WERI-Rb-1 (cell line): ENCODE results near the gene EYS.

ENCODE experiments used
- DNase-seq: peaks from one replicate; pipeline ENCODE4 v3.0.0-alpha.2; 2020
- H3K27ac ChIP-seq: fragments of 250-450 bp; sonication (Bioruptor Pico); 2 replicates; pipeline ENCODE4 v1.5.1; 2020; ENCODE audit warnings: mild to moderate bottlenecking, moderate library complexity
- H3K27me3 ChIP-seq: fragments of 250-450 bp; sonication (Bioruptor Pico); 2 replicates; pipeline ENCODE4 v1.5.1; 2021; ENCODE audit warnings: mild to moderate bottlenecking, low read depth, moderate library complexity; ENCODE audit not compliant: insufficient read depth, severe bottlenecking
- H3K36me3 ChIP-seq: fragments of 250-450 bp; sonication (Bioruptor Pico); 2 replicates; pipeline ENCODE4 v1.5.1; 2020; ENCODE audit warnings: mild to moderate bottlenecking, moderate library complexity
- H3K4me3 ChIP-seq: 2 replicates; pipeline ENCODE4 v1.5.1; 2011; ENCODE audit warnings: low read depth, mild to moderate bottlenecking, control low read depth, low read length
- H3K9me3 ChIP-seq: fragments of 250-450 bp; sonication (Bioruptor Pico); 2 replicates; pipeline ENCODE4 v1.5.1; 2021; ENCODE audit warnings: mild to moderate bottlenecking, moderate library complexity; ENCODE audit not compliant: severe bottlenecking
- CTCF ChIP-seq: IDR thresholded peaks from 2 replicates; pipeline ENCODE4 v1.5.1; 2011; ENCODE audit warnings: low read depth, mild to moderate bottlenecking, control low read depth, inconsistent platforms, low read length

EYS gene

GRCh38 chr6:64256483-64256882 lies 1450.5 kb downstream of the EYS start:
- no peaks in the 10 kb centered on the region for H3K36me3 ChIP-seq
- no peak overlapping the region for H3K4me3 ChIP-seq
- no peaks in the 10 kb centered on the region for H3K9me3 ChIP-seq
- no peaks in the 10 kb centered on the region for H3K27me3 ChIP-seq
- no peak overlapping the region for H3K27ac ChIP-seq
- TF ChIP-seq CTCF, result no peak
- DNase-seq, result no peak

- Histone ChIP-seq H3K27ac (no peak overlapping the region), H3K27me3 (no peaks in the 10 kb centered on the region), H3K9me3 (no peaks in the 10 kb centered on the region), H3K4me3 (no peak overlapping the region), H3K36me3 (no peaks in the 10 kb centered on the region)
- no peak for DNase-seq
- TF ChIP-seq CTCF, result no peak
Measured at GRCh38 chr6:64255000-64255399, 1452.0 kb downstream of the EYS start.

- TF ChIP-seq CTCF, result no peak
- no peaks in the 10 kb centered on the region for H3K27me3 ChIP-seq
- no peak overlapping the region for H3K4me3 ChIP-seq
- no peaks in the 10 kb centered on the region for H3K9me3 ChIP-seq
- H3K36me3 ChIP-seq, result no peaks in the 10 kb centered on the region
- no peak overlapping the region for H3K27ac ChIP-seq
- DNase-seq, result no peak
Measured at GRCh38 chr6:64254558-64254957, 1452.5 kb downstream of the EYS start.

GRCh38 chr6:64252256-64252655 lies 1454.8 kb downstream of the EYS start:
- Histone ChIP-seq H3K27me3 (no peaks in the 10 kb centered on the region), H3K36me3 (no peaks in the 10 kb centered on the region), H3K4me3 (no peak overlapping the region), H3K9me3 (no peaks in the 10 kb centered on the region), H3K27ac (no peak overlapping the region)
- peak; percentile 32 for DNase-seq
- TF ChIP-seq CTCF, result no peak

GRCh38 chr6:64250126-64250525 lies 1456.9 kb downstream of the EYS start:
- Histone ChIP-seq H3K27ac (no peak overlapping the region), H3K4me3 (no peak overlapping the region)
- no peak for TF ChIP-seq CTCF

GRCh38 chr6:64249115-64249514 lies 1457.9 kb downstream of the EYS start:
- no peaks in the 10 kb centered on the region for H3K27me3 ChIP-seq
- no peaks in the 10 kb centered on the region for H3K9me3 ChIP-seq
- H3K27ac ChIP-seq, result no peak overlapping the region
- no peak for TF ChIP-seq CTCF
- DNase-seq, result no peak
- H3K36me3 ChIP-seq, result no peaks in the 10 kb centered on the region
- no peak overlapping the region for H3K4me3 ChIP-seq

More at GRCh38 chr6:64250126-64250525, 1456.9 kb downstream of the EYS start:
- Histone ChIP-seq H3K27me3 (no peaks in the 10 kb centered on the region), H3K36me3 (no peaks in the 10 kb centered on the region), H3K9me3 (no peaks in the 10 kb centered on the region)
- DNase-seq, result no peak
